Mesendoderm (in vitro differentiated cells): ENCODE results near the gene MPDU1.

Experiments
- DNase-seq: peaks from one replicate; pipeline ENCODE4 v3.0.0; 2013
- H2AK5ac ChIP-seq: 2 replicates; pipeline ENCODE4 v1.6.1; 2013; ENCODE audit warnings: low read length, inconsistent platforms
- H2BK120ac ChIP-seq: 2 replicates; pipeline ENCODE4 v1.6.1; 2013; ENCODE audit warnings: low read depth, mild to moderate bottlenecking, low read length, moderate library complexity, mixed read lengths
- H2BK15ac ChIP-seq: replicated peaks from 2 replicates; pipeline ENCODE4 v1.6.1; 2013; ENCODE audit warnings: low read depth, mild to moderate bottlenecking, moderate library complexity
- H2BK5ac ChIP-seq: 2 replicates; pipeline ENCODE4 v1.6.1; 2013; ENCODE audit warnings: low read length, inconsistent platforms
- H3K18ac ChIP-seq: 2 replicates; pipeline ENCODE4 v1.6.1; 2013; ENCODE audit warnings: mild to moderate bottlenecking, low read length, mixed read lengths
- H3K23ac ChIP-seq: one replicate; pipeline ENCODE4 v1.6.1; 2013; ENCODE audit warnings: low read length
- H3K27ac ChIP-seq: 2 replicates; pipeline ENCODE4 v1.5.1; 2013; ENCODE audit warnings: low read depth, mild to moderate bottlenecking, inconsistent platforms, low read length, moderate library complexity
- H3K27me3 ChIP-seq: 2 replicates; pipeline ENCODE4 v1.6.1; 2013; ENCODE audit warnings: low read length, control low read depth, mild to moderate bottlenecking, inconsistent platforms; ENCODE audit not compliant: insufficient read depth, poor library complexity
- H3K36me3 ChIP-seq: 2 replicates; pipeline ENCODE4 v1.6.1; 2013; ENCODE audit warnings: low read length, inconsistent platforms; ENCODE audit not compliant: control insufficient read depth, insufficient read depth
- H3K4ac ChIP-seq: one replicate; pipeline ENCODE4 v1.6.1; 2013; ENCODE audit warnings: low read depth, mild to moderate bottlenecking, low read length, moderate library complexity
- H3K4me1 ChIP-seq: 2 replicates; pipeline ENCODE4 v1.6.1; 2013; ENCODE audit warnings: low read depth, low read length, inconsistent platforms; ENCODE audit not compliant: control insufficient read depth
- H3K4me2 ChIP-seq: 2 replicates; pipeline ENCODE4 v1.6.1; 2013; ENCODE audit warnings: low read length
- H3K4me3 ChIP-seq: 2 replicates; pipeline ENCODE4 v1.5.1; 2013; ENCODE audit warnings: mild to moderate bottlenecking, low read length
- H3K56ac ChIP-seq: one replicate; pipeline ENCODE4 v1.6.1; 2013; ENCODE audit warnings: low read length
- H3K79me1 ChIP-seq: 2 replicates; pipeline ENCODE4 v1.6.1; 2013; ENCODE audit warnings: low read length, inconsistent platforms
- H3K79me2 ChIP-seq: 2 replicates; pipeline ENCODE4 v1.6.1; 2013; ENCODE audit warnings: mild to moderate bottlenecking, low read length; ENCODE audit not compliant: control insufficient read depth, insufficient read depth
- H3K9ac ChIP-seq: 2 replicates; pipeline ENCODE4 v1.6.1; 2013; ENCODE audit warnings: low read length, inconsistent platforms
- H4K5ac ChIP-seq: one replicate; pipeline ENCODE4 v1.6.1; 2013; ENCODE audit warnings: low read length
- H4K8ac ChIP-seq: one replicate; pipeline ENCODE4 v1.6.1; 2013; ENCODE audit warnings: low read depth, mild to moderate bottlenecking, control low read depth, low read length, moderate library complexity
- WGBS: extraction: QIAGEN DNeasy Blood & Tissue Kit; methylation state at CpG from one replicate; pipeline ENCODE4 v1.1.7; 2013; ENCODE audit warnings: low lambda C conversion rate, missing lambda C conversion rate; ENCODE audit not compliant: insufficient coverage; ENCODE audit errors: extremely low coverage; 5-methylcytosine and 5-hydroxymethylcytosine counted together

MPDU1 gene

GRCh38 chr17:7572588-7573323 lies 10.9 kb upstream of the MPDU1 start:
- peak overlapping the region; percentile 90 for H3K23ac ChIP-seq
- H3K4me2 ChIP-seq, result no peak overlapping the region
- H4K8ac ChIP-seq, result peak overlapping the region; percentile 84
- peak overlapping the region; percentile 84 for H2AK5ac ChIP-seq
- WGBS, result no CpG with 5 or more reads among the region's 73 CpGs
- peaks cover 36% of the 10 kb centered on the region for H3K36me3 ChIP-seq
- H3K56ac ChIP-seq, result peak overlapping the region; percentile 100
- H3K9ac ChIP-seq, result peak overlapping the region; percentile 99
- no peak overlapping the region for H2BK120ac ChIP-seq
- H3K27me3 ChIP-seq, result no peaks in the 10 kb centered on the region
- H3K27ac ChIP-seq, result peak overlapping the region; percentile 88
- peaks cover 39% of the 10 kb centered on the region for H3K79me2 ChIP-seq
- H3K4me1 ChIP-seq, result peaks cover 2% of the 10 kb centered on the region
- peak; percentile 100 for DNase-seq
- peaks cover 16% of the 10 kb centered on the region for H3K79me1 ChIP-seq
- H4K5ac ChIP-seq, result no peak overlapping the region
- H2BK15ac ChIP-seq, result no peak overlapping the region
- H3K4ac ChIP-seq, result peak overlapping the region; percentile 99
- H3K4me3 ChIP-seq, result peak overlapping the region; percentile 93
- H3K18ac ChIP-seq, result peak overlapping the region; percentile 91
- peak overlapping the region; percentile 91 for H2BK5ac ChIP-seq

GRCh38 chr17:7573324-7574080 lies 10.2 kb upstream of the MPDU1 start:
- Histone ChIP-seq H3K18ac (peak overlapping the region; percentile 91), H2BK15ac (no peak overlapping the region), H3K23ac (peak overlapping the region; percentile 90), H4K8ac (peak overlapping the region; percentile 84), H3K36me3 (peaks cover 40% of the 10 kb centered on the region), H2BK120ac (no peak overlapping the region), H2BK5ac (peak overlapping the region; percentile 91), H4K5ac (no peak overlapping the region), H2AK5ac (peak overlapping the region; percentile 84), H3K9ac (peak overlapping the region; percentile 99), H3K79me2 (peaks cover 39% of the 10 kb centered on the region), H3K79me1 (peaks cover 16% of the 10 kb centered on the region), H3K27me3 (no peaks in the 10 kb centered on the region), H3K4me2 (peak overlapping the region; percentile 23), H3K4me3 (peak overlapping the region; percentile 93), H3K4me1 (peaks cover 2% of the 10 kb centered on the region), H3K27ac (peak overlapping the region; percentile 88), H3K56ac (peak overlapping the region; percentile 100), H3K4ac (peak overlapping the region; percentile 99)
- no CpG with 5 or more reads among the region's 71 CpGs for WGBS
- DNase-seq, result peak; percentile 97

GRCh38 chr17:7574176-7574953 lies 9.3 kb upstream of the MPDU1 start:
- H3K4me1 ChIP-seq, result peaks cover 2% of the 10 kb centered on the region
- no peak overlapping the region for H3K18ac ChIP-seq
- no peak overlapping the region for H4K8ac ChIP-seq
- no peak overlapping the region for H3K27ac ChIP-seq
- H3K79me1 ChIP-seq, result peaks cover 16% of the 10 kb centered on the region
- H3K4me2 ChIP-seq, result peak overlapping the region; percentile 23
- peak overlapping the region; percentile 90 for H3K4me3 ChIP-seq
- H2AK5ac ChIP-seq, result no peak overlapping the region
- no peaks in the 10 kb centered on the region for H3K27me3 ChIP-seq
- H2BK5ac ChIP-seq, result no peak overlapping the region
- no peak for DNase-seq
- no CpG with 5 or more reads among the region's 15 CpGs for WGBS
- H3K4ac ChIP-seq, result no peak overlapping the region
- peak overlapping the region; percentile 99 for H3K9ac ChIP-seq
- no peak overlapping the region for H3K23ac ChIP-seq
- H4K5ac ChIP-seq, result no peak overlapping the region
- peaks cover 39% of the 10 kb centered on the region for H3K79me2 ChIP-seq
- no peak overlapping the region for H2BK120ac ChIP-seq
- H2BK15ac ChIP-seq, result no peak overlapping the region
- peaks cover 41% of the 10 kb centered on the region for H3K36me3 ChIP-seq
- H3K56ac ChIP-seq, result peak overlapping the region; percentile 100

GRCh38 chr17:7575481-7575883 lies 8.2 kb upstream of the MPDU1 start:
- H3K36me3 ChIP-seq, result peaks cover 42% of the 10 kb centered on the region
- no CpG with 5 or more reads among the region's 1 CpG for WGBS
- H3K4me1 ChIP-seq, result peaks cover 2% of the 10 kb centered on the region

GRCh38 chr17:7575959-7576358 lies 7.7 kb upstream of the MPDU1 start:
- Histone ChIP-seq H3K4me2 (no peak overlapping the region), H2AK5ac (no peak overlapping the region), H4K5ac (no peak overlapping the region), H2BK120ac (no peak overlapping the region), H3K27ac (no peak overlapping the region), H3K4me3 (no peak overlapping the region), H3K56ac (no peak overlapping the region), H3K27me3 (no peaks in the 10 kb centered on the region), H3K23ac (no peak overlapping the region), H3K4me1 (peaks cover 2% of the 10 kb centered on the region), H3K18ac (no peak overlapping the region), H3K79me1 (peaks cover 15% of the 10 kb centered on the region), H4K8ac (no peak overlapping the region), H3K36me3 (peaks cover 37% of the 10 kb centered on the region), H2BK15ac (no peak overlapping the region), H3K9ac (no peak overlapping the region), H3K79me2 (peaks cover 36% of the 10 kb centered on the region), H2BK5ac (no peak overlapping the region), H3K4ac (no peak overlapping the region)
- DNase-seq, result no peak
- no CpG with 5 or more reads among the region's 7 CpGs for WGBS

More at GRCh38 chr17:7575481-7575883, 8.2 kb upstream of the MPDU1 start:
- H2BK120ac ChIP-seq, result no peak overlapping the region
- no peak overlapping the region for H4K8ac ChIP-seq
- H3K4me3 ChIP-seq, result no peak overlapping the region
- H3K18ac ChIP-seq, result no peak overlapping the region
- H3K9ac ChIP-seq, result peak overlapping the region; percentile 99
- no peak overlapping the region for H4K5ac ChIP-seq
- no peak overlapping the region for H3K4ac ChIP-seq
- H2BK5ac ChIP-seq, result no peak overlapping the region
- H2AK5ac ChIP-seq, result no peak overlapping the region
- H3K23ac ChIP-seq, result no peak overlapping the region
- H3K4me2 ChIP-seq, result peak overlapping the region; percentile 23
- H3K27me3 ChIP-seq, result no peaks in the 10 kb centered on the region
- peak overlapping the region; percentile 18 for H3K56ac ChIP-seq
- peaks cover 15% of the 10 kb centered on the region for H3K79me1 ChIP-seq
- H3K27ac ChIP-seq, result no peak overlapping the region
- peaks cover 37% of the 10 kb centered on the region for H3K79me2 ChIP-seq
- H2BK15ac ChIP-seq, result no peak overlapping the region
- DNase-seq, result no peak
